OCI-LY1 (cell line): ENCODE data around the gene CACNA1B.

ENCODE experiments used
- H2AFZ ChIP-seq: fragments of 200-600 bp; sonication (generic), shearing (Covaris generic); 2 replicates; pipeline ENCODE4 v1.6.0; 2014; ENCODE audit warnings: antibody characterized with exemption, mild to moderate bottlenecking, low read length
- H3F3A ChIP-seq: fragments of 200-600 bp; sonication (generic), shearing (Covaris generic); 2 replicates; pipeline ENCODE4 v1.6.0; 2014; ENCODE audit warnings: mild to moderate bottlenecking, antibody characterized with exemption, low read length, moderate library complexity; ENCODE audit not compliant: insufficient read depth
- H3K27ac ChIP-seq: fragments of 200-600 bp; sonication (generic); 2 replicates; pipeline ENCODE4 v1.5.1; 2014; ENCODE audit warnings: low read length, mixed run types, mild to moderate bottlenecking, low read depth; ENCODE audit not compliant: poor library complexity, severe bottlenecking
- H3K27me3 ChIP-seq: fragments of 200-600 bp; sonication (generic); 2 replicates; pipeline ENCODE4 v1.6.0; 2014; ENCODE audit warnings: antibody characterized with exemption, mild to moderate bottlenecking, low read length, moderate library complexity; ENCODE audit not compliant: insufficient read depth
- H3K36me3 ChIP-seq: fragments of 200-600 bp; sonication (generic); 2 replicates; pipeline ENCODE4 v1.6.1; 2014; ENCODE audit warnings: mild to moderate bottlenecking, antibody characterized with exemption, low read length, moderate library complexity, mixed read lengths; ENCODE audit not compliant: insufficient read depth
- H3K4me1 ChIP-seq: fragments of 200-600 bp; sonication (generic); 2 replicates; pipeline ENCODE4 v1.5.1; 2014; ENCODE audit warnings: mild to moderate bottlenecking, low read length, moderate library complexity; ENCODE audit not compliant: insufficient read depth, severe bottlenecking
- H3K4me2 ChIP-seq: fragments of 200-600 bp; sonication (generic), shearing (Covaris generic); 2 replicates; pipeline ENCODE4 v1.6.1; 2014; ENCODE audit warnings: low read length
- H3K4me3 ChIP-seq: fragments of 200-600 bp; sonication (generic); 2 replicates; pipeline ENCODE4 v1.5.1; 2014; ENCODE audit warnings: low read length, low read depth, mild to moderate bottlenecking, mixed read lengths; ENCODE audit not compliant: poor library complexity, severe bottlenecking
- H3K79me2 ChIP-seq: fragments of 200-600 bp; shearing (Covaris generic); 2 replicates; pipeline ENCODE4 v1.6.1; 2016; ENCODE audit warnings: mixed run types, low read length, mixed read lengths; ENCODE audit not compliant: insufficient read depth
- H3K9ac ChIP-seq: fragments of 200-600 bp; sonication (generic), shearing (Covaris generic); 2 replicates; pipeline ENCODE4 v1.6.1; 2014; ENCODE audit warnings: mild to moderate bottlenecking, low read length, mixed read lengths
- H3K9me2 ChIP-seq: fragments of 200-600 bp; sonication (generic), shearing (Covaris generic); 2 replicates; pipeline ENCODE4 v1.6.1; 2014; ENCODE audit warnings: low read depth, mild to moderate bottlenecking, low read length, mixed read lengths
- H3K9me3 ChIP-seq: fragments of 200-600 bp; shearing (Covaris generic); 2 replicates; pipeline ENCODE4 v1.6.1; 2014; ENCODE audit warnings: low read length, mixed read lengths
- H4K20me1 ChIP-seq: fragments of 200-600 bp; sonication (generic), shearing (Covaris generic); 2 replicates; pipeline ENCODE4 v1.6.0; 2016; ENCODE audit warnings: mild to moderate bottlenecking, low read length; ENCODE audit not compliant: insufficient read depth
- CTCF ChIP-seq: fragments of 200-600 bp; sonication (generic), shearing (Covaris generic); IDR thresholded peaks from 2 replicates; pipeline ENCODE4 v1.5.1; 2017; ENCODE audit warnings: mild to moderate bottlenecking, antibody characterized with exemption, low read length, moderate library complexity, mixed read lengths
- EZH2 ChIP-seq: fragments of 200-600 bp; sonication (generic), shearing (Covaris generic); IDR thresholded peaks from 2 replicates; pipeline ENCODE4 v1.8.0; 2017; ENCODE audit warnings: borderline replicate concordance, mixed run types, mild to moderate bottlenecking, antibody characterized with exemption, low read length, moderate library complexity, mixed read lengths

Gene CACNA1B

DNA sequence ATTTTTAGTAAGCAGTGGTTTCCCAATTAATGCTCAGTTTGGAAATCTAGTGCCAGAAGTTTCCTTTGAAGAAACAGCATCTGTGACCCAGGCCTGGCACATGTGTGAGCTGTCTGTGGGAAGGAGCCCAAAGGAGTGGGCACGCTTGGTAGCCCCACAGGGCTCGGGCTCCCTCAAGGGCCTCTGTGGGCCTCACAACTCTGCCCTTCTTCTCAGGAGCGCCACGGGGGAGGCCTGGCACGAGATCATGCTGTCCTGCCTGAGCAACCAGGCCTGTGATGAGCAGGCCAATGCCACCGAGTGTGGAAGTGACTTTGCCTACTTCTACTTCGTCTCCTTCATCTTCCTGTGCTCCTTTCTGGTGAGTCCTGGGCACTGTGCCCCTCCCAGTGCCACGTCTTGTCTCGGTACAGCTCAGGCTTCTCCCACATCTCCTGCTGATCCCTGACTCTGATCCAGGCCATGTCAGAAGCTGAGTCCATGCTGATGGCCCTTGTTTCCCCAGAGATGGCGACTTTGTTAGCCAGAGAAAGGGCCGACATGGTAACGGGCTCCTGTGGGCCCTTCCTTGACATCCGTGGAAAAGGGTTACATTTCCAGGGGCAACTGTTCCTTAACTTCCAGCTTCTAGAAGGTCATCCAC is 200.4 kb downstream of the CACNA1B start:
- no peaks in the 10 kb centered on the region for H4K20me1 ChIP-seq
- no peak overlapping the region for H3K9ac ChIP-seq
- H3K27me3 ChIP-seq: 0 out of 2 replicates have a peak, but pooled peaks cover 5% of the 10 kb centered on the region
- H3K27ac ChIP-seq: no peak overlapping the region
- H3K4me2 ChIP-seq: no peak overlapping the region
- H3K79me2 ChIP-seq: no peaks in the 10 kb centered on the region
- H3K9me2 ChIP-seq: no peaks in the 10 kb centered on the region
- TF ChIP-seq CTCF (no peak), EZH2 (no peak)
- H3K36me3 ChIP-seq: no peaks in the 10 kb centered on the region
- no peaks in the 10 kb centered on the region for H3K4me1 ChIP-seq
- H2AFZ ChIP-seq: no peak overlapping the region
- no peaks in the 10 kb centered on the region for H3K9me3 ChIP-seq
- H3K4me3 ChIP-seq: no peak overlapping the region
- no peaks in the 10 kb centered on the region for H3F3A ChIP-seq

GRCh38 chr9:138078846-138079245 is 201.3 kb downstream of the CACNA1B start:
- H3K27me3 ChIP-seq: 0 out of 2 replicates have a peak, but pooled peaks cover 6% of the 10 kb centered on the region
- no peak overlapping the region for H2AFZ ChIP-seq
- H3K9me2 ChIP-seq: no peaks in the 10 kb centered on the region
- H3F3A ChIP-seq: no peaks in the 10 kb centered on the region
- H4K20me1 ChIP-seq: no peaks in the 10 kb centered on the region
- no peak overlapping the region for H3K27ac ChIP-seq
- TF ChIP-seq EZH2: no peak
- no peak for TF ChIP-seq CTCF
- H3K9me3 ChIP-seq: no peaks in the 10 kb centered on the region
- no peak overlapping the region for H3K9ac ChIP-seq
- H3K79me2 ChIP-seq: no peaks in the 10 kb centered on the region
- H3K4me2 ChIP-seq: no peak overlapping the region
- H3K4me1 ChIP-seq: no peaks in the 10 kb centered on the region
- no peaks in the 10 kb centered on the region for H3K36me3 ChIP-seq
- H3K4me3 ChIP-seq: no peak overlapping the region

- 0 out of 2 replicates have a peak, but pooled peaks cover 6% of the 10 kb centered on the region for H3K27me3 ChIP-seq
- TF ChIP-seq EZH2: no peak
- TF ChIP-seq CTCF: no peak
- H3K9me3 ChIP-seq: peaks cover 4% of the 10 kb centered on the region; the same call in 1 of the 2 replicates
- no peaks in the 10 kb centered on the region for H3K36me3 ChIP-seq
- no peak overlapping the region for H3K4me2 ChIP-seq
- no peaks in the 10 kb centered on the region for H3F3A ChIP-seq
- H3K9me2 ChIP-seq: no peaks in the 10 kb centered on the region
- H2AFZ ChIP-seq: no peak overlapping the region
- H3K4me3 ChIP-seq: no peak overlapping the region
- no peaks in the 10 kb centered on the region for H3K79me2 ChIP-seq
- no peak overlapping the region for H3K27ac ChIP-seq
- H4K20me1 ChIP-seq: no peaks in the 10 kb centered on the region
- H3K9ac ChIP-seq: no peak overlapping the region
- H3K4me1 ChIP-seq: no peaks in the 10 kb centered on the region
Observed at GRCh38 chr9:138080979-138081378, 203.4 kb downstream of the CACNA1B start.
